Trophoblast cell (in vitro differentiated cells and primary cell): ENCODE measurements around the gene SEPTIN10.
A peak's percentile ranks its signal among the peaks of the same experiment; 100 is the strongest.

ENCODE experiments used
- DNase-seq, 2 donors: peaks; one replicate each; pipeline ENCODE4 v3.0.0-alpha.2; 2016
- H2AFZ ChIP-seq: 2 replicates; pipeline ENCODE4 v1.6.1; 2013; ENCODE audit warnings: low read length, moderate library complexity, mild to moderate bottlenecking; ENCODE audit not compliant: insufficient read depth, poor library complexity
- H2AK5ac ChIP-seq: 2 replicates; pipeline ENCODE4 v1.6.1; 2013; ENCODE audit warnings: mild to moderate bottlenecking, low read length
- H2BK120ac ChIP-seq: 2 replicates; pipeline ENCODE4 v1.6.1; 2013; ENCODE audit warnings: low read length, mild to moderate bottlenecking, moderate library complexity; ENCODE audit not compliant: insufficient read depth, poor library complexity
- H2BK12ac ChIP-seq: 2 replicates; pipeline ENCODE4 v1.6.1; 2013; ENCODE audit warnings: mild to moderate bottlenecking, low read length, moderate library complexity
- H2BK5ac ChIP-seq: 2 replicates; pipeline ENCODE4 v1.6.1; 2013; ENCODE audit warnings: low read length, low read depth, moderate library complexity, mild to moderate bottlenecking; ENCODE audit not compliant: poor library complexity
- H3K14ac ChIP-seq: 2 replicates; pipeline ENCODE4 v1.6.1; 2013; ENCODE audit warnings: mild to moderate bottlenecking, low read length
- H3K18ac ChIP-seq: 2 replicates; pipeline ENCODE4 v1.6.1; 2013; ENCODE audit warnings: mild to moderate bottlenecking, low read length
- H3K23ac ChIP-seq: 2 replicates; pipeline ENCODE4 v1.6.1; 2013; ENCODE audit warnings: low read length
- H3K27ac ChIP-seq: 2 replicates; pipeline ENCODE4 v1.5.1; 2013; ENCODE audit warnings: low read depth, mild to moderate bottlenecking, inconsistent platforms, low read length, moderate library complexity
- H3K27me3 ChIP-seq: 2 replicates; pipeline ENCODE4 v1.6.1; 2013; ENCODE audit warnings: inconsistent platforms, mild to moderate bottlenecking, low read length, moderate library complexity; ENCODE audit not compliant: insufficient read depth
- H3K36me3 ChIP-seq, 2 experiments: 1 replicate in 1 of 2; 2 replicates in 1 of 2; pipeline ENCODE4 v1.6.1; 2013; ENCODE audit warnings: low read length in 2 of 2, mild to moderate bottlenecking in 2 of 2, moderate library complexity in 1 of 2; ENCODE audit not compliant: insufficient read depth in 2 of 2, control insufficient read depth in 1 of 2
- H3K4ac ChIP-seq: 2 replicates; pipeline ENCODE4 v1.6.1; 2013; ENCODE audit warnings: low read depth, mild to moderate bottlenecking, low read length, moderate library complexity
- H3K4me1 ChIP-seq, 2 experiments: 1 replicate in 1 of 2; 2 replicates in 1 of 2; pipeline ENCODE4 v1.6.1; 2013; ENCODE audit warnings: low read length in 2 of 2, mild to moderate bottlenecking in 2 of 2, moderate library complexity in 1 of 2; ENCODE audit not compliant: insufficient read depth in 2 of 2, control insufficient read depth in 1 of 2
- H3K4me2 ChIP-seq: 2 replicates; pipeline ENCODE4 v1.6.1; 2013; ENCODE audit warnings: inconsistent platforms, mild to moderate bottlenecking, low read length, moderate library complexity
- H3K4me3 ChIP-seq: 2 replicates; pipeline ENCODE4 v1.5.1; 2013; ENCODE audit warnings: mild to moderate bottlenecking, low read depth, low read length, inconsistent platforms
- H3K79me1 ChIP-seq: one replicate; pipeline ENCODE4 v1.6.1; 2013; ENCODE audit warnings: low read length
- H3K79me2 ChIP-seq: 2 replicates; pipeline ENCODE4 v1.6.1; 2013; ENCODE audit warnings: low read length, mild to moderate bottlenecking; ENCODE audit not compliant: control insufficient read depth, insufficient read depth, poor library complexity
- H3K9ac ChIP-seq: 2 replicates; pipeline ENCODE4 v1.6.1; 2013; ENCODE audit warnings: mild to moderate bottlenecking, low read length
- H3K9me3 ChIP-seq: 2 replicates; pipeline ENCODE4 v1.6.1; 2013; ENCODE audit warnings: low read depth, mild to moderate bottlenecking, control low read depth, inconsistent platforms, low read length; ENCODE audit not compliant: insufficient read depth
- H4K12ac ChIP-seq: 2 replicates; pipeline ENCODE4 v1.6.1; 2013; ENCODE audit warnings: low read depth, mild to moderate bottlenecking, low read length, moderate library complexity
- H4K8ac ChIP-seq: 2 replicates; pipeline ENCODE4 v1.6.1; 2013; ENCODE audit warnings: low read depth, mild to moderate bottlenecking, low read length, moderate library complexity
- H4K91ac ChIP-seq: one replicate; pipeline ENCODE4 v1.6.1; 2013; ENCODE audit warnings: low read depth, mild to moderate bottlenecking, low read length, moderate library complexity
- WGBS: extraction: QIAGEN DNeasy Blood & Tissue Kit; methylation state at CpG from one replicate; pipeline ENCODE4 v1.1.7; 2013; ENCODE audit warnings: missing lambda C conversion rate; ENCODE audit not compliant: insufficient read length, insufficient coverage; ENCODE audit errors: extremely low coverage; 5-methylcytosine and 5-hydroxymethylcytosine counted together

Gene SEPTIN10

DNA sequence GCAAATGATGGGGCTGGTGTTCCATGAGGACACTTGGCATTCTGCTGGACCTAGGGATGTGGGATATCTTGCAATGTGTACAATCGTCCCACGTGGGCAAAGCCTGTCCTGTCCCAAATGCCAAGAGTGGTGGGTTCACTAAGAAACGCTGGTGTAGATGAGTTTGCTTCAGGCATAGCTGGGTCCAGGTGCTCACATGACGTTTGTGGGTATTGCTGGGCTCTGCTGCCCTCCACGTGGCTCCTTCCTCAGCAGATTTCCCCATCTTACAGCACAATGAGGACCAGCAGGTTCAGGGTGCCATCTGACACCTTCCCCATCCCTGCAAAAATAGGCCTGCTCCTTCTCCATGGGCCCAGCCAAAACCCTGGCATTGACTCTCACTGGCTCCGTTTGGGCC lies 105.9 kb downstream of the SEPTIN10 start:
- H3K14ac ChIP-seq: no peak overlapping the region
- no peak for DNase-seq
- no peaks in the 10 kb centered on the region for H3K79me1 ChIP-seq
- H4K91ac ChIP-seq: no peak overlapping the region
- no peak overlapping the region for H4K8ac ChIP-seq
- no peak overlapping the region for H3K4me3 ChIP-seq
- H3K27me3 ChIP-seq: no peaks in the 10 kb centered on the region
- H2AK5ac ChIP-seq: no peak overlapping the region
- no peak overlapping the region for H2BK120ac ChIP-seq
- H3K4me1 ChIP-seq: no peaks in the 10 kb centered on the region
- H3K27ac ChIP-seq: no peak overlapping the region
- no peak overlapping the region for H2BK12ac ChIP-seq
- no peak overlapping the region for H3K23ac ChIP-seq
- no peak overlapping the region for H2BK5ac ChIP-seq
- no peak overlapping the region for H2AFZ ChIP-seq
- no peak overlapping the region for H3K9ac ChIP-seq
- no peak overlapping the region for H3K18ac ChIP-seq
- no peaks in the 10 kb centered on the region for H3K36me3 ChIP-seq
- H3K4ac ChIP-seq: no peak overlapping the region
- H3K9me3 ChIP-seq: no peaks in the 10 kb centered on the region
- no peak overlapping the region for H4K12ac ChIP-seq
- H3K79me2 ChIP-seq: no peaks in the 10 kb centered on the region
- no peak overlapping the region for H3K4me2 ChIP-seq
- no CpG with 5 or more reads among the region's 6 CpGs for WGBS

DNA sequence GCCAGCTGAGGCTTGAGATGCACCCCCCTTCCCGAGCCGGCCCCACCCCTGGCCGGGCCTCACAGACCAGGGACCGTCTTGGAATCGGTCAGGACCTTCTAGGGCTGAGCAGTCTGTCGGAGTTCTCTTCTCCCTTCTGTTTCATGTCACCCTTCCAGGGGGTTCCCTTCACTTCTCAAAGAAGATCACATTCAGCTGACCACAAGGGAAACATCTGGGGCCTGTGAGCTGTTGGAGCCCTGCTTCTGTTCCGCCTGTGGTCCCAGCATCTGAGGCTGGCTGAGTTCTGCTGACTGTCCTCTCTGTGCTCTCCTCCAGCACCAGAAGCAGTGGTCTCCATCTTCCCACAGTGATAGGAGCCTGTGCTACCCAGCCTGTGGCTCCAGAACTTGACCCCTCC lies 106.5 kb downstream of the SEPTIN10 start:
- Histone ChIP-seq H3K79me2 (no peaks in the 10 kb centered on the region), H3K27ac (no peak overlapping the region), H3K23ac (no peak overlapping the region), H2AK5ac (no peak overlapping the region), H3K4me1 (no peaks in the 10 kb centered on the region), H4K12ac (no peak overlapping the region), H3K36me3 (no peaks in the 10 kb centered on the region), H4K91ac (no peak overlapping the region), H2BK12ac (no peak overlapping the region), H2BK120ac (no peak overlapping the region), H3K18ac (no peak overlapping the region), H3K9ac (no peak overlapping the region), H3K9me3 (no peaks in the 10 kb centered on the region), H3K4ac (no peak overlapping the region), H3K27me3 (no peaks in the 10 kb centered on the region), H3K79me1 (no peaks in the 10 kb centered on the region), H3K14ac (no peak overlapping the region), H4K8ac (no peak overlapping the region), H3K4me3 (peak overlapping the region; percentile 26), H2BK5ac (no peak overlapping the region), H3K4me2 (no peak overlapping the region), H2AFZ (no peak overlapping the region)
- DNase-seq: no peak
- no CpG with 5 or more reads among the region's 7 CpGs for WGBS

DNA sequence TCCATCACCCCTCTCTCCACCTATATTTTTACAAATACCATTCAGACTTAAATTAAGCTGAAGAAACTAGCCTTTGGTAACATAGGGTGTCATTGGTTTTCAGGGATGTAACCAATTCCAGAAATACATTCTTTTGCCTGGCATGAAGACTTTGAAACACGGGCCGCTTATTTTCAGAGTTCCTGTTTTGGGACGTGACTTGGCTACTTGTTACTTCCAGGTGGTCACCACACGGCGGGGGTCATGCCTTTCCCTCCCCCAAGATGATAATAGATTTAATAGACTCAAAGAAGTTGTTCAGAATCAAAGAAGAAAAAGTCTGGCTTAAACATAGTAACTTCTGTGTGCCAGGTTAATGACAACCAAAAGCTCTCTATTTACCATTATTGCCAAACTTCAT lies 110.6 kb downstream of the SEPTIN10 start:
- Histone ChIP-seq H3K9me3 (no peaks in the 10 kb centered on the region), H3K23ac (no peak overlapping the region), H3K36me3 (no peaks in the 10 kb centered on the region), H4K8ac (no peak overlapping the region), H3K79me1 (no peaks in the 10 kb centered on the region), H3K4me1 (peaks cover 0 to 6% of the 10 kb centered on the region in 2 experiments), H3K4me2 (no peak overlapping the region), H3K4ac (no peak overlapping the region), H2AFZ (no peak overlapping the region), H2AK5ac (no peak overlapping the region), H3K4me3 (no peak overlapping the region), H3K79me2 (no peaks in the 10 kb centered on the region), H3K27ac (no peak overlapping the region), H3K18ac (no peak overlapping the region), H3K14ac (no peak overlapping the region), H2BK5ac (no peak overlapping the region), H4K91ac (no peak overlapping the region), H3K9ac (no peak overlapping the region), H2BK12ac (no peak overlapping the region), H2BK120ac (no peak overlapping the region), H4K12ac (no peak overlapping the region), H3K27me3 (no peaks in the 10 kb centered on the region)
- no CpG with 5 or more reads among the region's 5 CpGs for WGBS
- no peak for DNase-seq

DNA sequence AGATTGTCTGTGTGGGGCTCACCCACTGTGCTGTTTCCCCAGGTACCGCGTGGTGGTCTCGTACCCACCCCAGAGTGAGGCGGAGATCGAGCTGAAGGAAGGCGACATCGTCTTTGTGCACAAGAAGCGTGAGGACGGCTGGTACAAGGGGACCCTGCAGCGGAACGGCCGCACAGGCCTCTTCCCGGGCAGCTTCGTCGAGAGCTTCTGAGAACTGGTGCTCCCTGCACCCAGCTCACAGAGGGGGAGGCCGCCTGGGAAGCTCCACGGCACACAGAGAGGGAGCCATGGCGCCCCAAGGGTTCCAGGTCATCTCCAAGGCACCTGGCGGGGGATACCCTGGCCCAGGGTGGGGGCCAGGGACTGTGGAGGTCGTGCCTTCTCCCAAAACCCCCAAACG lies 112.3 kb downstream of the SEPTIN10 start:
- no peak overlapping the region for H3K23ac ChIP-seq
- H3K79me2 ChIP-seq: no peaks in the 10 kb centered on the region
- no peak overlapping the region for H3K9ac ChIP-seq
- H4K8ac ChIP-seq: no peak overlapping the region
- H3K18ac ChIP-seq: no peak overlapping the region
- H3K9me3 ChIP-seq: no peaks in the 10 kb centered on the region
- H3K4ac ChIP-seq: no peak overlapping the region
- H3K36me3 ChIP-seq: no peaks in the 10 kb centered on the region
- H3K4me2 ChIP-seq: no peak overlapping the region
- no peak overlapping the region for H2BK12ac ChIP-seq
- H3K14ac ChIP-seq: no peak overlapping the region
- DNase-seq: no peak
- no peaks in the 10 kb centered on the region for H3K79me1 ChIP-seq
- H3K27ac ChIP-seq: no peak overlapping the region
- H2AFZ ChIP-seq: no peak overlapping the region
- no peak overlapping the region for H4K12ac ChIP-seq
- WGBS: no CpG with 5 or more reads among the region's 21 CpGs
- no peak overlapping the region for H2BK120ac ChIP-seq
- H2BK5ac ChIP-seq: no peak overlapping the region
- peaks cover 0 to 6% of the 10 kb centered on the region in 2 experiments for H3K4me1 ChIP-seq
- H4K91ac ChIP-seq: no peak overlapping the region
- H3K27me3 ChIP-seq: no peaks in the 10 kb centered on the region
- H2AK5ac ChIP-seq: no peak overlapping the region
- no peak overlapping the region for H3K4me3 ChIP-seq
